Measurements from ENCODE around the gene MRE11. TPM values are rescaled to one million over a fixed set of nuclear protein-coding genes. Genes with fewer than 3 reads are reported as not detected.
A peak's percentile ranks its signal among the peaks of the same experiment; 100 is the strongest.

The MRE11 gene
- total RNA-seq, 1 donor from 2014 or later: 8.1 TPM

- Histone ChIP-seq H3K36me3 (ENCODE audit: control insufficient read depth, insufficient read depth, low read length) (no peaks in the 10 kb centered on the region), H3K27me3 (ENCODE audit: control insufficient read depth, insufficient read depth, low read length) (no peaks in the 10 kb centered on the region), H3K4me3 (ENCODE audit: low read depth, low read length) (no peak overlapping the region)
- no peak for TF ChIP-seq CTCF (IDR thresholded peaks at IDR 0.05; ENCODE audit: insufficient read depth, low read length, poor library complexity, severe bottlenecking)
- DNase-seq (ENCODE audit: low read depth): no peak
These were observed 48.0 kb downstream of the MRE11 start for GRCh38 chr11:94445641-94446040.

GRCh38 chr11:94433049-94433448 lies 60.6 kb downstream of the MRE11 start:
- no peak overlapping the region for H3K4me3 ChIP-seq (ENCODE audit: low read depth, low read length)
- TF ChIP-seq CTCF (IDR thresholded peaks at IDR 0.05; ENCODE audit: insufficient read depth, low read length, poor library complexity, severe bottlenecking): no peak
- no peaks in the 10 kb centered on the region for H3K27me3 ChIP-seq (ENCODE audit: control insufficient read depth, insufficient read depth, low read length)
- H3K36me3 ChIP-seq (ENCODE audit: control insufficient read depth, insufficient read depth, low read length): no peaks in the 10 kb centered on the region
- no peak for DNase-seq (ENCODE audit: low read depth)

GRCh38 chr11:94424662-94425061 lies 69.0 kb downstream of the MRE11 start:
- TF ChIP-seq CTCF (IDR thresholded peaks at IDR 0.05; ENCODE audit: insufficient read depth, low read length, poor library complexity, severe bottlenecking): no peak
- no peak for DNase-seq (ENCODE audit: low read depth)
- H3K4me3 ChIP-seq (ENCODE audit: low read depth, low read length): no peak overlapping the region
- no peaks in the 10 kb centered on the region for H3K27me3 ChIP-seq (ENCODE audit: control insufficient read depth, insufficient read depth, low read length)
- H3K36me3 ChIP-seq (ENCODE audit: control insufficient read depth, insufficient read depth, low read length): no peaks in the 10 kb centered on the region

GRCh38 chr11:94424011-94424410 lies 69.6 kb downstream of the MRE11 start:
- Histone ChIP-seq H3K4me3 (ENCODE audit: low read depth, low read length) (no peak overlapping the region), H3K36me3 (ENCODE audit: control insufficient read depth, insufficient read depth, low read length) (no peaks in the 10 kb centered on the region), H3K27me3 (ENCODE audit: control insufficient read depth, insufficient read depth, low read length) (no peaks in the 10 kb centered on the region)
- no peak for TF ChIP-seq CTCF (IDR thresholded peaks at IDR 0.05; ENCODE audit: insufficient read depth, low read length, poor library complexity, severe bottlenecking)
- no peak for DNase-seq (ENCODE audit: low read depth)

- Histone ChIP-seq H3K4me3 (ENCODE audit: low read depth, low read length) (no peak overlapping the region), H3K36me3 (ENCODE audit: control insufficient read depth, insufficient read depth, low read length) (no peaks in the 10 kb centered on the region), H3K27me3 (ENCODE audit: control insufficient read depth, insufficient read depth, low read length) (no peaks in the 10 kb centered on the region)
- peak; percentile 21 for TF ChIP-seq CTCF (IDR thresholded peaks at IDR 0.05; ENCODE audit: insufficient read depth, low read length, poor library complexity, severe bottlenecking)
- peak; percentile 41 for DNase-seq (ENCODE audit: low read depth)
These were observed 70.1 kb downstream of the MRE11 start for GRCh38 chr11:94423507-94423906.

GRCh38 chr11:94418123-94418765 lies 75.4 kb downstream of the MRE11 start:
- TF ChIP-seq CTCF (IDR thresholded peaks at IDR 0.05; ENCODE audit: insufficient read depth, low read length, poor library complexity, severe bottlenecking): no peak
- Histone ChIP-seq H3K36me3 (ENCODE audit: control insufficient read depth, insufficient read depth, low read length) (no peaks in the 10 kb centered on the region), H3K27me3 (ENCODE audit: control insufficient read depth, insufficient read depth, low read length) (no peaks in the 10 kb centered on the region), H3K4me3 (ENCODE audit: low read depth, low read length) (no peak overlapping the region)
- DNase-seq (ENCODE audit: low read depth): no peak
